PFSK-1 (cell line): ENCODE measurements around the gene RABGAP1.

ENCODE experiments used
- FOXP2 ChIP-seq: optimal IDR thresholded peaks from 2 replicates; pipeline ENCODE3; 2011; ENCODE audit warnings: borderline replicate concordance, control low read depth, inconsistent platforms; ENCODE audit not compliant: insufficient read depth; ENCODE audit errors: extremely low read length, extremely low read depth
- POLR2AphosphoS5 ChIP-seq: IDR thresholded peaks from 2 replicates; pipeline ENCODE4 v1.6.1; 2012; ENCODE audit warnings: low read depth, mild to moderate bottlenecking, control low read depth, low read length, moderate library complexity
- SIN3A ChIP-seq: IDR thresholded peaks from 2 replicates; pipeline ENCODE4 v1.6.1; 2012; ENCODE audit warnings: mild to moderate bottlenecking, low read length, moderate library complexity, borderline replicate concordance; ENCODE audit not compliant: insufficient read depth
- TAF1 ChIP-seq: IDR thresholded peaks from 2 replicates; pipeline ENCODE4 v1.6.1; 2012; ENCODE audit warnings: low read length, control low read depth, borderline replicate concordance; ENCODE audit not compliant: insufficient read depth

DNA sequence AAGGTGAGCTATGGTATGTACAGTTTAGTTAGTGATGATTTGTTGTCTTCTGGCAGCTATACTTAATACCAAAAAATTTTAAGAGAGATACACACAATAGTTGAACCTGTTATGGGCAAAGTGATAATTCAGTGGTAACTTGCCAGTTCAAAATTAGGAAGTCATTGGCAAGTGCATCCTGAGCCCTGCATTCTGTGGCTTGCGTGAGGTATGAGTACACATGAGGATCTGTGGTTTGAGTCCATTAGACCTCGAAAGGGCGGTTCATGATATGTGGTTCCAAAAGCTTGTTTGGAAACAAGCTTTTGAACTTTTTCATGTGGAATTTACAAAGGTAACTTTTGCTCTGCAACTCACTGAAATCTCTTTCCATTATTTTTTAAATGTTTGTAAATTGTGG is 139.6 kb downstream of the RABGAP1 start:
- no peak for TF ChIP-seq FOXP2
- no peak for TF ChIP-seq POLR2AphosphoS5
- no peak for TF ChIP-seq TAF1
- TF ChIP-seq SIN3A: no peak
